Measurements from ENCODE around the gene OR2A1.
"Not testable (repeated sequence)": the region's sequence is repeated elsewhere in the genome, so short reads cannot be mapped to it uniquely, and the experiment has no call there.

Gene OR2A1

GRCh38 chr7:144311872-144312469 lies at the start of gene OR2A1:
OR2A1 (plus strand) TSS chr7:144312419; CDS start chr7:144318125, 5,706 bp downstream.
- H3K4me3 ChIP-seq (ENCODE audit: low read length in 2 of 2); H3K36me3 ChIP-seq (ENCODE audit: control insufficient read depth in 2 of 2, insufficient read depth in 2 of 2, low read length in 2 of 2); H3K4me1 ChIP-seq (ENCODE audit: control insufficient read depth, insufficient read depth, low read length); H3K9ac ChIP-seq (ENCODE audit: low read length in 2 of 2); H3K9me3 ChIP-seq (ENCODE audit: control insufficient read depth in 2 of 2, low read length in 2 of 2); H3K27ac ChIP-seq (ENCODE audit: low read length); H3K27me3 ChIP-seq (ENCODE audit: control insufficient read depth in 1 of 2, insufficient read depth in 2 of 2, low read length in 2 of 2): not testable (repeated sequence)

- H3K27me3 ChIP-seq (ENCODE audit: control insufficient read depth in 1 of 2, insufficient read depth in 2 of 2, low read length in 2 of 2); H3K9me3 ChIP-seq (ENCODE audit: control insufficient read depth in 2 of 2, low read length in 2 of 2); H3K4me1 ChIP-seq (ENCODE audit: control insufficient read depth, insufficient read depth, low read length); H3K4me3 ChIP-seq (ENCODE audit: low read length in 2 of 2); H3K36me3 ChIP-seq (ENCODE audit: control insufficient read depth in 2 of 2, insufficient read depth in 2 of 2, low read length in 2 of 2); H3K27ac ChIP-seq (ENCODE audit: low read length); H3K9ac ChIP-seq (ENCODE audit: low read length in 2 of 2): not testable (repeated sequence)
Measured at GRCh38 chr7:144264692-144265091, 47.5 kb upstream of the OR2A1 start, which contains the start of gene OR2A7. OR2A7 (minus strand) TSS chr7:144264792; CDS start chr7:144259628, 5,164 bp downstream.

- not testable (repeated sequence) for H3K4me1 ChIP-seq (ENCODE audit: control insufficient read depth, insufficient read depth, low read length); H3K27ac ChIP-seq (ENCODE audit: low read length); H3K27me3 ChIP-seq (ENCODE audit: control insufficient read depth in 1 of 2, insufficient read depth in 2 of 2, low read length in 2 of 2); H3K9me3 ChIP-seq (ENCODE audit: control insufficient read depth in 2 of 2, low read length in 2 of 2); H3K4me3 ChIP-seq (ENCODE audit: low read length in 2 of 2); H3K9ac ChIP-seq (ENCODE audit: low read length in 2 of 2); H3K36me3 ChIP-seq (ENCODE audit: control insufficient read depth in 2 of 2, insufficient read depth in 2 of 2, low read length in 2 of 2)
Measured at GRCh38 chr7:144269188-144269587, 43.0 kb upstream of the OR2A1 start, which contains the start of gene CTAGE8. CTAGE8 (minus strand) TSS chr7:144269288; CDS start chr7:144269250, 38 bp downstream.

GRCh38 chr7:144275281-144275680 lies 36.9 kb upstream of the OR2A1 start:
- H3K27ac ChIP-seq (ENCODE audit: low read length); H3K9me3 ChIP-seq (ENCODE audit: control insufficient read depth in 2 of 2, low read length in 2 of 2); H3K9ac ChIP-seq (ENCODE audit: low read length in 2 of 2): not testable (repeated sequence)

GRCh38 chr7:144280010-144280409 lies 32.2 kb upstream of the OR2A1 start:
- not testable (repeated sequence) for H3K36me3 ChIP-seq (ENCODE audit: control insufficient read depth in 2 of 2, insufficient read depth in 2 of 2, low read length in 2 of 2); H3K9ac ChIP-seq (ENCODE audit: low read length in 2 of 2); H3K9me3 ChIP-seq (ENCODE audit: control insufficient read depth in 2 of 2, low read length in 2 of 2); H3K4me1 ChIP-seq (ENCODE audit: control insufficient read depth, insufficient read depth, low read length); H3K27me3 ChIP-seq (ENCODE audit: control insufficient read depth in 1 of 2, insufficient read depth in 2 of 2, low read length in 2 of 2); H3K4me3 ChIP-seq (ENCODE audit: low read length in 2 of 2); H3K27ac ChIP-seq (ENCODE audit: low read length)

More at GRCh38 chr7:144275281-144275680, 36.9 kb upstream of the OR2A1 start:
- H3K27me3 ChIP-seq (ENCODE audit: control insufficient read depth in 1 of 2, insufficient read depth in 2 of 2, low read length in 2 of 2); H3K4me1 ChIP-seq (ENCODE audit: control insufficient read depth, insufficient read depth, low read length); H3K36me3 ChIP-seq (ENCODE audit: control insufficient read depth in 2 of 2, insufficient read depth in 2 of 2, low read length in 2 of 2); H3K4me3 ChIP-seq (ENCODE audit: low read length in 2 of 2): not testable (repeated sequence)

- not testable (repeated sequence) for H3K4me1 ChIP-seq (ENCODE audit: control insufficient read depth, insufficient read depth, low read length); H3K4me3 ChIP-seq (ENCODE audit: low read length in 2 of 2); H3K9ac ChIP-seq (ENCODE audit: low read length in 2 of 2); H3K36me3 ChIP-seq (ENCODE audit: control insufficient read depth in 2 of 2, insufficient read depth in 2 of 2, low read length in 2 of 2); H3K27me3 ChIP-seq (ENCODE audit: control insufficient read depth in 1 of 2, insufficient read depth in 2 of 2, low read length in 2 of 2); H3K27ac ChIP-seq (ENCODE audit: low read length); H3K9me3 ChIP-seq (ENCODE audit: control insufficient read depth in 2 of 2, low read length in 2 of 2)
Measured at GRCh38 chr7:144281981-144282380, 30.2 kb upstream of the OR2A1 start.

- not testable (repeated sequence) for H3K9ac ChIP-seq (ENCODE audit: low read length in 2 of 2); H3K9me3 ChIP-seq (ENCODE audit: control insufficient read depth in 2 of 2, low read length in 2 of 2); H3K27ac ChIP-seq (ENCODE audit: low read length); H3K4me3 ChIP-seq (ENCODE audit: low read length in 2 of 2); H3K27me3 ChIP-seq (ENCODE audit: control insufficient read depth in 1 of 2, insufficient read depth in 2 of 2, low read length in 2 of 2); H3K4me1 ChIP-seq (ENCODE audit: control insufficient read depth, insufficient read depth, low read length); H3K36me3 ChIP-seq (ENCODE audit: control insufficient read depth in 2 of 2, insufficient read depth in 2 of 2, low read length in 2 of 2)
Measured at GRCh38 chr7:144282490-144282889, 29.7 kb upstream of the OR2A1 start.

- H3K27me3 ChIP-seq (ENCODE audit: control insufficient read depth in 1 of 2, insufficient read depth in 2 of 2, low read length in 2 of 2); H3K9me3 ChIP-seq (ENCODE audit: control insufficient read depth in 2 of 2, low read length in 2 of 2); H3K27ac ChIP-seq (ENCODE audit: low read length); H3K4me3 ChIP-seq (ENCODE audit: low read length in 2 of 2); H3K9ac ChIP-seq (ENCODE audit: low read length in 2 of 2); H3K4me1 ChIP-seq (ENCODE audit: control insufficient read depth, insufficient read depth, low read length); H3K36me3 ChIP-seq (ENCODE audit: control insufficient read depth in 2 of 2, insufficient read depth in 2 of 2, low read length in 2 of 2): not testable (repeated sequence)
Measured at GRCh38 chr7:144283716-144284115, 28.5 kb upstream of the OR2A1 start.

- H3K27ac ChIP-seq (ENCODE audit: low read length); H3K9ac ChIP-seq (ENCODE audit: low read length in 2 of 2); H3K4me1 ChIP-seq (ENCODE audit: control insufficient read depth, insufficient read depth, low read length); H3K4me3 ChIP-seq (ENCODE audit: low read length in 2 of 2); H3K9me3 ChIP-seq (ENCODE audit: control insufficient read depth in 2 of 2, low read length in 2 of 2); H3K27me3 ChIP-seq (ENCODE audit: control insufficient read depth in 1 of 2, insufficient read depth in 2 of 2, low read length in 2 of 2); H3K36me3 ChIP-seq (ENCODE audit: control insufficient read depth in 2 of 2, insufficient read depth in 2 of 2, low read length in 2 of 2): not testable (repeated sequence)
Measured at GRCh38 chr7:144287171-144287784, 24.9 kb upstream of the OR2A1 start.

- not testable (repeated sequence) for H3K4me3 ChIP-seq (ENCODE audit: low read length in 2 of 2); H3K4me1 ChIP-seq (ENCODE audit: control insufficient read depth, insufficient read depth, low read length); H3K27ac ChIP-seq (ENCODE audit: low read length); H3K9ac ChIP-seq (ENCODE audit: low read length in 2 of 2); H3K36me3 ChIP-seq (ENCODE audit: control insufficient read depth in 2 of 2, insufficient read depth in 2 of 2, low read length in 2 of 2); H3K9me3 ChIP-seq (ENCODE audit: control insufficient read depth in 2 of 2, low read length in 2 of 2); H3K27me3 ChIP-seq (ENCODE audit: control insufficient read depth in 1 of 2, insufficient read depth in 2 of 2, low read length in 2 of 2)
Measured at GRCh38 chr7:144291607-144292006, 20.6 kb upstream of the OR2A1 start.

GRCh38 chr7:144292384-144293161 lies 19.6 kb upstream of the OR2A1 start:
- not testable (repeated sequence) for H3K9me3 ChIP-seq (ENCODE audit: control insufficient read depth in 2 of 2, low read length in 2 of 2); H3K27ac ChIP-seq (ENCODE audit: low read length); H3K4me1 ChIP-seq (ENCODE audit: control insufficient read depth, insufficient read depth, low read length); H3K27me3 ChIP-seq (ENCODE audit: control insufficient read depth in 1 of 2, insufficient read depth in 2 of 2, low read length in 2 of 2); H3K4me3 ChIP-seq (ENCODE audit: low read length in 2 of 2); H3K36me3 ChIP-seq (ENCODE audit: control insufficient read depth in 2 of 2, insufficient read depth in 2 of 2, low read length in 2 of 2); H3K9ac ChIP-seq (ENCODE audit: low read length in 2 of 2)

All from stomach smooth muscle (tissue), 2 donors.